Motor neuron (in vitro differentiated cells): ENCODE results near the gene TAOK1. TPM values are rescaled to one million over a fixed set of nuclear protein-coding genes. Genes with fewer than 3 reads are reported as not detected.
"Not testable (repeated sequence)": the region's sequence is repeated elsewhere in the genome, so short reads cannot be mapped to it uniquely, and the experiment has no call there.

Experiments used
- ATAC-seq, 8 experiments: fragments of 200-7000 bp; cut with Tn5 transposase; replicated peaks in 6 of 8; 2 replicates each; pipeline ENCODE4 v1.8.0; 2021; ENCODE audit warnings: mild to moderate bottlenecking in 8 of 8, moderate library complexity in 8 of 8
- H3K27ac ChIP-seq, 2 donors: fragments of 250-450 bp; sonication (Bioruptor Pico); 2 replicates each; pipeline ENCODE4 v1.9.0; 2021; ENCODE audit warnings: antibody characterized with exemption in 2 of 2, mild to moderate bottlenecking in 2 of 2, moderate library complexity in 1 of 2
- H3K4me1 ChIP-seq, 2 donors: fragments of 250-450 bp; sonication (Bioruptor Pico); replicated peaks in 1 of 2; 2 replicates each; pipeline ENCODE4 v1.6.1; 2021; ENCODE audit warnings: antibody characterized with exemption in 2 of 2, mild to moderate bottlenecking in 2 of 2, moderate library complexity in 1 of 2
- H3K4me3 ChIP-seq, 5 donors: fragments of 250-450 bp; sonication (Bioruptor Pico); 2 replicates each; pipeline ENCODE4 v1.9.0; 2021; ENCODE audit warnings: antibody characterized with exemption in 5 of 5, mild to moderate bottlenecking in 5 of 5, moderate library complexity in 4 of 5
- WGBS, 10 experiments: fragments of 450-650 bp; shearing (Covaris generic); methylation state at CpG; one replicate each; pipeline ENCODE4 v1.0.0; 2022; 5-methylcytosine and 5-hydroxymethylcytosine counted together
- in situ Hi-C, 9 experiments: fragments of 400-800 bp; cut with MboI; loops; one replicate each; pipeline ENCODE4 v1.15.0; 2021; ENCODE audit warnings: low sequenced_read_pairs in 9 of 9, low pct_unique_long_range_greater_than_20kb in 2 of 9; ENCODE audit not compliant: unreplicated experiment in 9 of 9
- total RNA-seq, 8 experiments: library from RNA; unstranded; fragments of 300-600 nt; gene quantifications; 2 replicates each; pipeline versions ENCODE4 v1.2.3 to v1.2.4, GENCODE V29; 2022

Gene TAOK1
- total RNA-seq, 8 experiments from 2014 or later: 31.1 to 77.9 (median 49.9) TPM

DNA sequence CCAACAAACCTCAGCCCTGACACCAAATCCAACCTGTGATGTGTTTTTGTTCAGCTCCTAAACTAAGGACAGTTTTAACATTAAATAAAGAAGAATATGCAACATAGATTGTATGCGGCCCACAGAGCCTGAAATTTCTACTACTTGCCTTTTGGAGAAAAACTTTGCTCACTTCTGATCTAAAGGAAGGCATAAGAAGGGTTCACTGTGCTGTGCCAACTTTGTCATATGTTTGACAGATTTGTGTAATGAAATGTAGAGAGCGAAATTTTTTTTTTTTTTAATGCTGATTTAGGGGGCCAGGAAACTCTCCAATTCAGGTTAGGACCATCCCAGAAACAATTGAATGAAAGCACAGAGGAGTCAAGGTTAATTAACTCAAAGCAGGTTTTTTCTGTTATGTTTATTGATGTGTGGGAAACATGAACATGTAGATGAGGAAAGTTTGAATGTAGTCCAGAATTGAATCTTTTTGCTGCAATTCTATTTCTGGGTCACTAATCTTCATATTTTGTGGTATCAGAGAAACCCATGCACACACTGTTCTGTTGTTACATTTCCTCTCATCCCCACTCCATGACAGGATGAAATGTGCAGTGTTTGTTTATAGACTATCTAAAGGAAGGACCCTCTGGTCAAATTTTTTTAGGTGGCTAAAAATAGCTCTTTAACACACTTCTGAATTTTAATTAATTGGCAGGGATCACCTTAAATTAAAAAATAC, 71.5 kb downstream of the TAOK1 start:
- in situ Hi-C loops: no loop called here
- peaks cover 4 to 8% of the 10 kb centered on the region in 2 donors for H3K4me1 ChIP-seq
- no peak overlapping the region for H3K4me3 ChIP-seq
- peak in 1 of 8 experiments; percentile 60 for ATAC-seq
- H3K27ac ChIP-seq: no peak overlapping the region
- WGBS, 10 experiments: 24 to 100% (median 79%) methylated on average over 1 to 2 of the region's 2 CpGs; no CpG with 5 or more reads in 1 of the 10 experiments

DNA sequence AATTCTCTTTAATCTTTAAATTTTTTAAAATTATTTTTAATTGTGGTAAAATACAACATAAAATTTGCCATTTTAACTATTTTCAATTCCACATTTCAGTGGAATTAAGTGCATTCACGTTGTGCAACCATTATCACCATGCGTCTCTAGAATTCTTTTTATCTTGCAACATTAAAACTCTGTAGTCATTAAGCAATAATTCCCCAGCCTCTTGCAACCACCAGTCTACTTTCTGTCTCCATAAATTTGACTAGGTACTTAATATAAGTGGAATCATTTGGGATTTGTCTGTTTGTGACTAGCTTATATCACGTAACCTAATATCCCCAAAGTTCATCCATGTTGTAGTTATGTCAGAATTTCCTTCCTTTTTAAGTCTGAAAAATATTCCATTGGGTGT, 79.1 kb downstream of the TAOK1 start:
- peaks cover 6 to 9% of the 10 kb centered on the region in 2 donors for H3K4me1 ChIP-seq
- no peak overlapping the region for H3K4me3 ChIP-seq
- in situ Hi-C loops: no loop called here
- no peak for ATAC-seq
- H3K27ac ChIP-seq: no peak overlapping the region
- 93 to 100% (median 100%) methylated on average over 1 to 3 of the region's 3 CpGs; no CpG with 5 or more reads in 1 of the 10 experiments for WGBS, 10 experiments

DNA sequence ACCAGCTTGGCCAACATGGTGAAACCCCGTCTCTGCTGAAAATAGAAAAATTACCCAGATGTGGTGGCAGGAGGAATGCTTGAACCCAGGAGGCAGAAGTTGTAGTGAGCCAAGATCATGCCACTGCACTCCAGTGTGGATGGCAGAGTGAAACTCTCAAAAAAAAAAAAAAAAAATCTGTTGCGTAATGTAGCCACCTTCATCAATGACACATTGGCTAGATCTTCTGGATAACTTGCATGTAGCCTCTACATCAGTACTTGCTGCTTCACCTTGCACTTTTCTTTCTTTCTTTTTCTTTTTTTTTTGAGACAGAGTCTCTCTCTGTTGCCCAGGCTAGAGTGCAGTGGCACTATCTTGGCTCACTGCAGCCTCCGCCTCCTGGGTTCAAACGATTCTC, 83.3 kb downstream of the TAOK1 start:
- ATAC-seq, H3K4me3 ChIP-seq, in situ Hi-C loops: not testable (repeated sequence)
- 84 to 100% (median 94%) methylated on average over 1 to 4 of the region's 4 CpGs; no CpG with 5 or more reads in 3 of the 10 experiments for WGBS, 10 experiments
- Histone ChIP-seq H3K4me1 (peaks cover 11 to 15% of the 10 kb centered on the region in 2 donors), H3K27ac (peak overlapping the region in 1 of 2 donors; percentile 50)

DNA sequence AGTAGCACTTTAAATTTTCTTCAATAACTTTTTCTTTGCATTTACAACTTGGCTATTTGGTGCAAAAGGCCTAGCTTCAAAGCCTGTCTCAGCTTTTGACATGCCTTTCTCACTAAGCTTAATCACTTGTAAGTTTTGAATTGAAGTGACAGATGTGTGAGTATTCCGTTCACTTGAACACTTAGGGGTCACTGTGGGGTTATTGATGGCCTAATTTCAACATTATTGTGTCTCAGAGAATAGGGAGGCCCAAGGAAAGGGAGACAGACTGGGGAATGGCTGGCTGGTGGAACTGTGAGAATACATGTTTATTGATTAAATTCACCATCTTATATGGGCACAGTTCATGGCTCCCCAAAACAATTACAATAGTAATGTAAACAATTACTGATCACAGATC, 84.1 kb downstream of the TAOK1 start:
- Histone ChIP-seq H3K4me1 (peaks cover 11 to 15% of the 10 kb centered on the region in 2 donors), H3K4me3 (no peak overlapping the region), H3K27ac (peak overlapping the region in 1 of 2 donors; percentile 27)
- in situ Hi-C loops: no loop called here
- peak in 2 of 8 experiments; percentile 47 to 61 for ATAC-seq
- 0 to 60% (median 0%) methylated on average over 1 of the region's 1 CpG; no CpG with 5 or more reads in 5 of the 10 experiments for WGBS, 10 experiments

DNA sequence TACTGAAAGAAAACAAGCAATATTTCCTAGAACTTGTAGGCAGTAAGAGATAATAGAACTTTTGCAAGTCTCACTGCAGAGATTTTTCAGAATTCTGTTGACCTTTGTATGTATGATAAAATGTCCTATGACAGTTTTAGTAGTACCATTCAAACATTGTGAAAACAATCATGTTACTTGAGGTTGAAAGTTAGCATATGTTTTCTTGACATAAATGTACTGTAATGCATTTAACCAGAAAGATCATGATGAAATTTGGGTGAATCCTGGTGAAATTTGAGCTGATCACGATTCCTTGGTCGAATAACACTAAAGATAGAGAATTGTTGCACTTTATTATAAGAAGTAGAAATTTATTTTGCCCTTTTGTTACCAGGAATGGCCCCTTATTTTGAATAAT, 85.7 kb downstream of the TAOK1 start:
- in situ Hi-C loops: no loop called here
- 75 to 100% (median 98%) methylated on average over 1 to 2 of the region's 2 CpGs for WGBS, 10 experiments
- H3K4me3 ChIP-seq: no peak overlapping the region
- no peak for ATAC-seq
- H3K4me1 ChIP-seq: peaks cover 11 to 15% of the 10 kb centered on the region in 2 donors
- no peak overlapping the region for H3K27ac ChIP-seq

DNA sequence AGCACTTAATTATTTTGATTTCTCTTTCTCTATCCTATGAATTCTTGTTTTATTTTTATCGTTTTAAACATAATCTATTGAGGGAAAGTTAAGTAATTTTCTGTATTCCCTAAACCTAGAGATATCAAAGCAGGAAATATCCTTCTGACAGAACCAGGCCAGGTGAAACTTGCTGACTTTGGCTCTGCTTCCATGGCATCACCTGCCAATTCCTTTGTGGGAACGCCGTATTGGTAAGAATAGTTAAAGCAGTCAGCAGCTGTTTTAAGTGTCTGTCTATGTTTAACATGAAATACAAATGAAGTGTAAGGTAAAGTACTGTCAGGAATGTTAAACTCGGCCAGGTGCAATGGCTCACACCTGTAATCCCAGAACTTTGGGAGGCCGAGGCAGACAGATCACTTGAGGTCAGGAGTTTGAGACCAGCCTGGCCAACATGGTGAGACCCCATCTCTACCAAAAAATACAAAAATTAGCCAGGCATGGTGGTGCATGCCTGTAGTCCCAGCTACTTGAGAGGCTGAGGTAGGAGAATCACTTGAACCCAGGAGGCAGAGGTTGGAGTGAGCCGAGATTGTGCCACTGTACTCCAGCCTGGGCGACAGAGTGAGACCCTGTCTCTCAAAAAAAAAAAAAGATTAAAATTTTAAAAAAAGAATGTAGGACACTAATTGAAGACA, 90.2 kb downstream of the TAOK1 start:
- in situ Hi-C loops, H3K4me1 ChIP-seq, H3K27ac ChIP-seq, ATAC-seq, H3K4me3 ChIP-seq: not testable (repeated sequence)
- 67 to 100% (median 97%) methylated on average over 1 to 7 of the region's 7 CpGs for WGBS, 10 experiments

DNA sequence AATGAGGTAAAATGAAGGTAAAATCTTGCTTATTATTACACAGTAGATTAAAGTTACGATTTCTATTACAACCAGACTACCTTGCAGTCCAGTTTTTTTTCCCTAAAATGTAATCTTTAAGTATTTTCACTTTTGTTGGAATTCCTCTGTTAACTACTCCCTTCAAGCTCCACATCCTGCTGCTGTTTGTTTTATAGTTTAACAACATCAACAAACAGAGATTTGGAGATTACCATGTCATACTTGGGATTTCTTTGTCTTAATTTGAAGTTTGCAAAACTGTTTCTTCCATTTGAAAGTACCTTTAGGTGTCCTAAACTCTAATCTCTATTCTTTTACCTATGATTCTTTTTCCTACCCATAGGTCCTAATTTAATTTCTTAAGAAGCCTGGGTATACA, 93.3 kb downstream of the TAOK1 start:
- WGBS, 10 experiments: 33 to 100% (median 83%) methylated on average over 1 of the region's 1 CpG; no CpG with 5 or more reads in 3 of the 10 experiments
- no peaks in the 10 kb centered on the region for H3K4me1 ChIP-seq
- ATAC-seq: no peak
- in situ Hi-C loops: no loop called here
- H3K4me3 ChIP-seq: no peak overlapping the region
- H3K27ac ChIP-seq: no peak overlapping the region

DNA sequence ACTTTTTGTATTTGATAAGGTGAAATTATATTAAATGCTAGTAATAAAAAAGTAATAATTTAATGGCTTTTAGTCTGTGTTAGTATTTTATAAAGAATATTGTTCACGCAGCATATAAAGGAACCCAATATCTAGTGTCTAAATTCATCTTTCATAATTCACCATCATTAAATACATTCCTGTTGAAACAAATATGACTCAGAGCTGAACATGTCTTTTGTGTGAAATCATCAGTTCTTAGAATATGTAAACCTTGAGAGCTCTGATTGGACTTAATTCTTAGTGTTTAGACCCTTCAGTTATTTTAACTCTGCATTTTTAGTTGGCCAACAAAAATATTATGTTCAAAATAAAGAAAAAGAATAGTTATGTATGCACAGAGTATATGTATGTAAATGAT, 104.8 kb downstream of the TAOK1 start:
- Histone ChIP-seq H3K4me3 (no peak overlapping the region), H3K4me1 (no peaks in the 10 kb centered on the region), H3K27ac (no peak overlapping the region)
- WGBS, 10 experiments: 73 to 100% (median 100%) methylated on average over 1 of the region's 1 CpG; no CpG with 5 or more reads in 1 of the 10 experiments
- in situ Hi-C loops: no loop called here
- no peak for ATAC-seq

DNA sequence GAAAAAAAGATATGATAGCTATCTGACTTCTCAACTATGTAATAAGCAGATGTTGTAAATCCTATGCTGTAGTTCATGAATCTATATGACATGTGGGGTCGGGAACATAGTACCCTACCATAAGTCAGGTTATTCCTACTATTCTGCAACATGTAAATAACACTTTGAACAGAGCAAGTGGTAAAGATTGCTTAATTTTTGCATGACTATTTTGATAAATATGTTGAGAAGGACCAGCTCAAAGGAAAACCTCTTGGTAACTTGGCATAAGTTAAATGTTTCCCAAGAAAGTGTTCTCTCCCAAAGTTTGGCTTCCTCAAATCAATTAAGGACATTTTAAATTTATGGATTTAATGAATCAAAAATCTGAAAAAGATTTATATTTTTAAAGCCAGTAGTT, 114.5 kb downstream of the TAOK1 start:
- Histone ChIP-seq H3K4me3 (no peak overlapping the region), H3K4me1 (no peaks in the 10 kb centered on the region), H3K27ac (no peak overlapping the region)
- ATAC-seq: no peak
- WGBS, 10 experiments: 14 to 100% (median 100%) methylated on average over 1 of the region's 1 CpG; no CpG with 5 or more reads in 3 of the 10 experiments
- in situ Hi-C loops: no loop called here

DNA sequence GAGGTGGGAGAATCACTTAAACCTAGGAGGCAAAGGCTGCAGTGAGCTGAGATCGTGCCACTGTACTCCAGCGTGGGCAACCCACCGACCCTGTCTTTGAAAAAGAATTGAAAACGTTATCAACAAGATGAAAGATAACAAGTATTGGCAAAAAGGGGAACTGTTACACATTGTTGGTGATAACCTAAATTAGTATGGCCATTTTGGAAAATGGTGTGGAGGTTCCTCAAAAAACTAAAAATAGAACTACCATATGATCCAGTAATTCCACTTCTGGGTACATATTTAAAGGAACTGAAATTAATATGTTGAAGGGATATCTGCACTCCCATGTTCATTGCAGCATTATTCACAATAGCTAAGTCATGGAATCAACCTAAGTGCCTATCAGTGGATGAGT, 115.7 kb downstream of the TAOK1 start:
- Histone ChIP-seq H3K4me1 (no peaks in the 10 kb centered on the region), H3K4me3 (no peak overlapping the region), H3K27ac (no peak overlapping the region)
- 60 to 90% (median 77%) methylated on average over 2 to 4 of the region's 4 CpGs; no CpG with 5 or more reads in 4 of the 10 experiments for WGBS, 10 experiments
- in situ Hi-C loops: no loop called here
- ATAC-seq: no peak

DNA sequence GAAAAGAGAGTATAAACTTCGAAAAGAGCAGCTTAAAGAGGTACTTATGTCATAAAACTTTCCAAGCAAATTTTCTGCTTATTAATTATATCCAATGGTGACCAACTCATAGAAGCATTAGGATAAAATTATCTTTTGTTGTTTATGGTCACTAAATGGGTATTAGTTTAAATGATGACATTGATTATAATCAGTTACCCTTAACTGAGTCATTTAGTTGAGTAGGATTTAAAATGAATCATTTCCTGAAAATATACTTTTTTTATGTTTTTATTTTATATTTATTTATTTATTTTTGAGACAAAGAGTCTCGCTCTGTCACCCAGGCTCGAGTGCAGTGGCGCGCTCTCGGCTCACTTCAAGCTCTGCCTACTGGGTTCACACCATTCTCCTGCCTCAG, 120.8 kb downstream of the TAOK1 start:
- no peak overlapping the region for H3K27ac ChIP-seq
- in situ Hi-C loops: no loop called here
- H3K4me1 ChIP-seq: no peaks in the 10 kb centered on the region
- WGBS, 10 experiments: 85 to 100% (median 94%) methylated on average over 1 to 6 of the region's 6 CpGs; no CpG with 5 or more reads in 1 of the 10 experiments
- ATAC-seq: no peak
- no peak overlapping the region for H3K4me3 ChIP-seq

DNA sequence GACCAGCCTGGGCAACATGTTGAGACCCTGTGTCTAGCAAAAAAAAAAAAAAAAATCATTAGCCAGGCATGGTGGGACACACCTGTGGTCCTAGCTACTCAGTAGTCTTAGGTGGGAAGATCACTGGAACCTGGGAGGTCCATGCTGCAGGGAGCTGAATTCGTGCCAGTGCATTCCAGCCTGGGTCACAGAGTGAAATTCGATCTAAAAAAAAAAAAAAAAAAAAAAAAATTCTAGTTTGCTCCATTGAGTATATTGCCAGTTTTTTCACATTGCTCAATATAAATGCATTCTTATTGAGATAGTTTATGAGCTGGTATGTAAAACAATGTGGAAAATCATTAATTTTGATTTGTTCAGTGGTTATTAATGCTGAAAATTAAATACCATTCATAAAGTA, 124.6 kb downstream of the TAOK1 start:
- 29 to 100% (median 52%) methylated on average over 1 to 2 of the region's 2 CpGs; no CpG with 5 or more reads in 4 of the 10 experiments for WGBS, 10 experiments
- no peaks in the 10 kb centered on the region for H3K4me1 ChIP-seq
- H3K4me3 ChIP-seq: no peak overlapping the region
- in situ Hi-C loops: no loop called here
- no peak for ATAC-seq
- no peak overlapping the region for H3K27ac ChIP-seq

DNA sequence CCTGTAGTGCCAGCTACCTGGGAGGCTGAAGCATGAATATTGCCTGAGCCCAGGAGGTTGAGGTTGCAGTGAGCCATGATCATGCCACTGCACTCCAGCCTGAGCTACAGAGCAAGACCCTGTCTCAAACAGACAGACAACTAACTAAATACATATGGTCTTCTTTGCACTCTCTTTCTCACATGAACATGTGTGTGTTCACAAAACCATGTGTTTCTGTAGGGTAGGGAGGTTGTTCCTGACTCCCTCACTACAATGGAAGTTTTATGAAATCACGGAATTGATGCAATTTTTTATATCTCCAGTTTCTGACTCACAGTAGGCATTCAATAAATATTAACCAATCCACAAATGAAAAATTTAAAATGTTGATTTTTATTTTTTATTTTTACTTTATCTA, 128.2 kb downstream of the TAOK1 start:
- no peak for ATAC-seq
- WGBS, 10 experiments: 90 to 100% (median 100%) methylated on average over 1 of the region's 1 CpG; no CpG with 5 or more reads in 2 of the 10 experiments
- Histone ChIP-seq H3K4me1 (no peaks in the 10 kb centered on the region), H3K27ac (no peak overlapping the region), H3K4me3 (no peak overlapping the region)
- in situ Hi-C loops: no loop called here
